ENCODE data around the gene MGRN1.

DNA sequence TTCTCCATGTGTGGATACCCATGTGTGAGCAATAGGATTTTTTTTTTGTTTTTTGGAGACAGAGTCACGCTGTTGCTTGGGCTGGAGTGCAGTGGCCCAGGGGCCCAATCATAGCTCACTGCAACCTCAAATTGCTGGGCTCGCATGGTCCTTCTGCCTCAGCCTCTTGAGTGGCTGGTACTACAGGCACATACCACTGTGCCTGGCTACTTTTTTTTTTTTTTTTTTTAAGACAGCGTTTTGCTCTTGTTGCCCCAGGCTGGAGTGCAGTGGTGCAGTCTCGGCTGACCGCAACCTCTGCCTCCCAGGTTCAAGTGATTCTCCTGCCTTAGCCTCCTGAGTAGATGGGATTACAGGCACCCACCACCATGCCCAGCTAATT is 16.7 kb downstream of the MGRN1 start:
- TF ChIP-seq POLR2A (IDR thresholded peaks at IDR 0.05), result no peak
- TF ChIP-seq, protein P1, sequence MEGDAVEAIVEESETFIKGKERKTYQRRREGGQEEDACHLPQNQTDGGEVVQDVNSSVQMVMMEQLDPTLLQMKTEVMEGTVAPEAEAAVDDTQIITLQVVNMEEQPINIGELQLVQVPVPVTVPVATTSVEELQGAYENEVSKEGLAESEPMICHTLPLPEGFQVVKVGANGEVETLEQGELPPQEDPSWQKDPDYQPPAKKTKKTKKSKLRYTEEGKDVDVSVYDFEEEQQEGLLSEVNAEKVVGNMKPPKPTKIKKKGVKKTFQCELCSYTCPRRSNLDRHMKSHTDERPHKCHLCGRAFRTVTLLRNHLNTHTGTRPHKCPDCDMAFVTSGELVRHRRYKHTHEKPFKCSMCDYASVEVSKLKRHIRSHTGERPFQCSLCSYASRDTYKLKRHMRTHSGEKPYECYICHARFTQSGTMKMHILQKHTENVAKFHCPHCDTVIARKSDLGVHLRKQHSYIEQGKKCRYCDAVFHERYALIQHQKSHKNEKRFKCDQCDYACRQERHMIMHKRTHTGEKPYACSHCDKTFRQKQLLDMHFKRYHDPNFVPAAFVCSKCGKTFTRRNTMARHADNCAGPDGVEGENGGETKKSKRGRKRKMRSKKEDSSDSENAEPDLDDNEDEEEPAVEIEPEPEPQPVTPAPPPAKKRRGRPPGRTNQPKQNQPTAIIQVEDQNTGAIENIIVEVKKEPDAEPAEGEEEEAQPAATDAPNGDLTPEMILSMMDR (IDR thresholded peaks at IDR 0.05), result no peak
